ENCODE data around the gene EOMES.

The EOMES gene

DNA sequence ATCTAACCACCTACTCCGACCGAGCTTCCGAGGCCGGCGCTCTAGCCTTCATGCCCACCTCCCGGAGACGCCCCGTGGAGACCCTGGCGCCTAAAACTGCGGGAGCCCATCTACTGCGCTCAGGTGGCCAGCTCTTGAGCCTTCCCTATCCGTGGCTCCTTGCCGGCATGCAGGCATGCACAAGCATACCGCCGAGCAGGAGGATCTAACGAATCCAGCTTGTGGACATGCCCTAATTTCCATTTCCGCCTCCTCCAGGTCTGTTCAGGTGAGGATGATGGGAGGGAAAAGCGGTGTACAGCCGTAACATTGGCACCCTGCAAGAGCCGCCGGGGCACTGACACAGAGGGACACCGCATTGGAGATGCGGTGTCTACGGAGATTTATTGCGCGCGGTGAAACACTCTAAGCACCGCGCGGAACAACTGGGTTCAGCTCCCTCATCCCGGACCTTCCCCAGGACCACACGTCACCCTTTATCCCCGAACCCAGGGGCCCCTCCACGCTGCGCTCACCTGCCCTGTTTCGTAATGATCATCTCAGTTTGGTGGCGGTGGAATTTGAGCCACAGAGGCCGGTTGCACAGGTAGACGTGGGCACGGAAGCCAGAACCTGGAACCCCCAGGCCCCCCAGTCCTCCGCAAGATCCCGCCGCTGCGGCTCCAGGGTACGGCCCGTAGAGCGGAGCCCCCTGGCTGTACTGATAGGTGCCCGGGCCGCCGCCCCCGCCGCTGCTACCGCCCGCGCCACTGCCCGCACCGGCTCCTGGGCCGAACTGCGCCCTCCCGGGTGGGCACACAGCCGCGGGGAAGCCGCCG is 1.0 kb downstream of the EOMES start:
- no peaks in the 10 kb centered on the region for H3K79me2 ChIP-seq (ENCODE audit: control insufficient read depth, low read length)
- H3K9me3 ChIP-seq (ENCODE audit: control insufficient read depth, insufficient read depth, low read length), result no peaks in the 10 kb centered on the region
- H3K4me3 ChIP-seq (ENCODE audit: low read length), result peak overlapping the region; percentile 76
- H3K27me3 ChIP-seq (ENCODE audit: control insufficient read depth, low read length), result peaks cover 22% of the 10 kb centered on the region
- no peaks in the 10 kb centered on the region for H3K36me3 ChIP-seq (ENCODE audit: control insufficient read depth, low read length)
- H3F3A ChIP-seq (ENCODE audit: control insufficient read depth, insufficient read depth), result no peaks in the 10 kb centered on the region
- peak overlapping the region; percentile 66 for H3K4me2 ChIP-seq (ENCODE audit: low read length)
- H3K27ac ChIP-seq (ENCODE audit: low read depth, low read length), result no peak overlapping the region
- H3K4me1 ChIP-seq (ENCODE audit: control insufficient read depth, low read length), result 0 out of 2 replicates have a peak, but pooled peaks cover 2% of the 10 kb centered on the region
- H4K20me1 ChIP-seq (ENCODE audit: control insufficient read depth, insufficient read depth, low read depth, low read length), result no peaks in the 10 kb centered on the region
- TF ChIP-seq, protein P1, sequence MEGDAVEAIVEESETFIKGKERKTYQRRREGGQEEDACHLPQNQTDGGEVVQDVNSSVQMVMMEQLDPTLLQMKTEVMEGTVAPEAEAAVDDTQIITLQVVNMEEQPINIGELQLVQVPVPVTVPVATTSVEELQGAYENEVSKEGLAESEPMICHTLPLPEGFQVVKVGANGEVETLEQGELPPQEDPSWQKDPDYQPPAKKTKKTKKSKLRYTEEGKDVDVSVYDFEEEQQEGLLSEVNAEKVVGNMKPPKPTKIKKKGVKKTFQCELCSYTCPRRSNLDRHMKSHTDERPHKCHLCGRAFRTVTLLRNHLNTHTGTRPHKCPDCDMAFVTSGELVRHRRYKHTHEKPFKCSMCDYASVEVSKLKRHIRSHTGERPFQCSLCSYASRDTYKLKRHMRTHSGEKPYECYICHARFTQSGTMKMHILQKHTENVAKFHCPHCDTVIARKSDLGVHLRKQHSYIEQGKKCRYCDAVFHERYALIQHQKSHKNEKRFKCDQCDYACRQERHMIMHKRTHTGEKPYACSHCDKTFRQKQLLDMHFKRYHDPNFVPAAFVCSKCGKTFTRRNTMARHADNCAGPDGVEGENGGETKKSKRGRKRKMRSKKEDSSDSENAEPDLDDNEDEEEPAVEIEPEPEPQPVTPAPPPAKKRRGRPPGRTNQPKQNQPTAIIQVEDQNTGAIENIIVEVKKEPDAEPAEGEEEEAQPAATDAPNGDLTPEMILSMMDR (IDR thresholded peaks at IDR 0.05; ENCODE audit: low read depth, low read length, poor library complexity, severe bottlenecking), result peak; percentile 70
- TF ChIP-seq EZH2phosphoT487 (IDR thresholded peaks at IDR 0.05; ENCODE audit: borderline replicate concordance, low read length), result no peak
- no peaks in the 10 kb centered on the region for H3K9me2 ChIP-seq (replicated peaks; ENCODE audit: control insufficient read depth, low read length)

DNA sequence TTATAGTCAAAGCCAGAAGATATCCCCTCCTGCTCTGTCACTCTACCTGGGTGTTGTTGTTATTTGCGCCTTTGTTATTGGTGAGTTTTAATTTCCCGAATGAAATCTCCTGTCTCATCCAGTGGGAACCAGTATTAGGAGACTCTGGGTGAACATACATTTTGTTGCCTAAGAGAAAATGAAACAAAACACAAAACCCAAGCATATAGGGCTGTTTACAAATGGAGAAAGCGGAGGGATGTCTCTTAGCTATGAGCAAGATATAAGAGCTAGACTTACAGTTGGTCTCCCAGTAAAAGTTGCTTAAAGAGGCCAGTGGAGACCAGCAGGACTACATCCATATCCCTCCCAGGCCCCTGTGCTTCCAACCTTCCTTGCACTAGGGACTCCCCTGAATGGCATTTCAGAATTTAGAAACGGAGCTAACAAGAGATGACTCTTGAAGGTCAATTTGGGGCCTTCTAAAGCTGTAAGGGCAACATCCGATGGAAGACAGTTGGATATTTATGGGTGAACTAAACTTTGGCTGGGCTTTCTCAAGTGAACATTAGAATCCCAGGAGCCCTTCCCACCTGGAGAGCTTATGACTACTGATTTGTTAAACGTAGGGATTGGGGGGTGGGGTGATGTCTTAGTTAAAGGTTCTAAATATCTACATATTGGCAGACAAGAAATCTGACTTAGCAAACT is 2.7 kb downstream of the EOMES start:
- Histone ChIP-seq H3K79me2 (ENCODE audit: control insufficient read depth, low read length) (no peaks in the 10 kb centered on the region), H3K4me2 (ENCODE audit: low read length) (no peak overlapping the region), H3K36me3 (ENCODE audit: control insufficient read depth, low read length) (no peaks in the 10 kb centered on the region), H3K27me3 (ENCODE audit: control insufficient read depth, low read length) (peaks cover 26% of the 10 kb centered on the region), H3K9me3 (ENCODE audit: control insufficient read depth, insufficient read depth, low read length) (no peaks in the 10 kb centered on the region), H3K9me2 (replicated peaks; ENCODE audit: control insufficient read depth, low read length) (no peaks in the 10 kb centered on the region), H3K4me3 (ENCODE audit: low read length) (no peak overlapping the region), H4K20me1 (ENCODE audit: control insufficient read depth, insufficient read depth, low read depth, low read length) (no peaks in the 10 kb centered on the region), H3F3A (ENCODE audit: control insufficient read depth, insufficient read depth) (no peaks in the 10 kb centered on the region), H3K4me1 (ENCODE audit: control insufficient read depth, low read length) (0 out of 2 replicates have a peak, but pooled peaks cover 2% of the 10 kb centered on the region), H3K27ac (ENCODE audit: low read depth, low read length) (no peak overlapping the region)
- no peak for TF ChIP-seq EZH2phosphoT487 (IDR thresholded peaks at IDR 0.05; ENCODE audit: borderline replicate concordance, low read length)
- TF ChIP-seq, protein P1 (IDR thresholded peaks at IDR 0.05; ENCODE audit: low read depth, low read length, poor library complexity, severe bottlenecking), result no peak

DNA sequence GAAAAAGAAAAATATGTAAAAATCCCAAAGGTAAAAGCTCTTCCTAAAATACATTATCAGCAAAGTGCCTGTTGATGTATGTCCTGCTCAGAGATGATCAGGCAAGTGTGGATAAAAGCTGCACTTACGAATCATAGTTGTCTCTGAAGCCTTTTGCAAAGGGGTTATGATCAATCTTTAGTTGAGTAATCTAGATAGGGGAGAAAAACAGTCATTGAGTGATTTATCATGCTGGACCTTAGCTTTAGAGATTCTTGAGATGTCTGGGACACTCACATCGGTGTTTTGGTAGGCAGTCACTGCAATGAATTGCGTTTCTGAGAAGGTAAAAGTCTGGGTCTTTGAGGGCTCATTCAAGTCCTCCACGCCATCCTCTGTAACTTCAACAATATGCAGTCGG is 3.7 kb downstream of the EOMES start:
- Histone ChIP-seq H3K9me2 (replicated peaks; ENCODE audit: control insufficient read depth, low read length) (no peaks in the 10 kb centered on the region), H3K4me2 (ENCODE audit: low read length) (no peak overlapping the region), H3F3A (ENCODE audit: control insufficient read depth, insufficient read depth) (no peaks in the 10 kb centered on the region), H3K27me3 (ENCODE audit: control insufficient read depth, low read length) (peaks cover 35% of the 10 kb centered on the region), H3K36me3 (ENCODE audit: control insufficient read depth, low read length) (no peaks in the 10 kb centered on the region), H3K4me1 (ENCODE audit: control insufficient read depth, low read length) (0 out of 2 replicates have a peak, but pooled peaks cover 2% of the 10 kb centered on the region), H4K20me1 (ENCODE audit: control insufficient read depth, insufficient read depth, low read depth, low read length) (no peaks in the 10 kb centered on the region), H3K9me3 (ENCODE audit: control insufficient read depth, insufficient read depth, low read length) (no peaks in the 10 kb centered on the region), H3K27ac (ENCODE audit: low read depth, low read length) (no peak overlapping the region), H3K4me3 (ENCODE audit: low read length) (no peak overlapping the region), H3K79me2 (ENCODE audit: control insufficient read depth, low read length) (no peaks in the 10 kb centered on the region)
- TF ChIP-seq, protein P1 (IDR thresholded peaks at IDR 0.05; ENCODE audit: low read depth, low read length, poor library complexity, severe bottlenecking), result no peak
- TF ChIP-seq EZH2phosphoT487 (IDR thresholded peaks at IDR 0.05; ENCODE audit: borderline replicate concordance, low read length), result no peak

All from DOHH2 (cell line).